Measurements from ENCODE around the gene IQCF6.

GRCh38 chr3:51819151-51819550 lies 40.1 kb upstream of the IQCF6 start:
- TF ChIP-seq EZH2 (IDR thresholded peaks at IDR 0.05; ENCODE audit: borderline replicate concordance, low read depth, low read length, severe bottlenecking) (no peak), CTCF (IDR thresholded peaks at IDR 0.05; ENCODE audit: extremely low read depth in 1 of 2, insufficient read depth in 1 of 2, low read depth in 1 of 2, low read length in 2 of 2) (no peak), POLR2A (IDR thresholded peaks at IDR 0.05; ENCODE audit: low read depth, low read length) (no peak), POLR2AphosphoS5 (IDR thresholded peaks at IDR 0.05; ENCODE audit: insufficient read depth, low read depth, low read length) (no peak), JUN (IDR thresholded peaks at IDR 0.05; ENCODE audit: borderline replicate concordance, insufficient read depth, insufficient read length, low read depth) (no peak)
- TF ChIP-seq, protein P1, sequence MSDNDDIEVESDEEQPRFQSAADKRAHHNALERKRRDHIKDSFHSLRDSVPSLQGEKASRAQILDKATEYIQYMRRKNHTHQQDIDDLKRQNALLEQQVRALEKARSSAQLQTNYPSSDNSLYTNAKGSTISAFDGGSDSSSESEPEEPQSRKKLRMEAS (IDR thresholded peaks at IDR 0.05; ENCODE audit: insufficient read depth, insufficient read length), result no peak

Measured in endothelial cell of umbilical vein (primary cell).